NCI-H82 (cell line): ENCODE data around the gene LRRC30.

Source experiments
- DNase-seq: peaks from one replicate; lab custom pipeline; 2025; lab: John Stamatoyannopoulos, UW

LRRC30 gene

GRCh38 chr18:7237673-7238272, 6.9 kb downstream of the LRRC30 start:
- DNase-seq, result no peak

DNA sequence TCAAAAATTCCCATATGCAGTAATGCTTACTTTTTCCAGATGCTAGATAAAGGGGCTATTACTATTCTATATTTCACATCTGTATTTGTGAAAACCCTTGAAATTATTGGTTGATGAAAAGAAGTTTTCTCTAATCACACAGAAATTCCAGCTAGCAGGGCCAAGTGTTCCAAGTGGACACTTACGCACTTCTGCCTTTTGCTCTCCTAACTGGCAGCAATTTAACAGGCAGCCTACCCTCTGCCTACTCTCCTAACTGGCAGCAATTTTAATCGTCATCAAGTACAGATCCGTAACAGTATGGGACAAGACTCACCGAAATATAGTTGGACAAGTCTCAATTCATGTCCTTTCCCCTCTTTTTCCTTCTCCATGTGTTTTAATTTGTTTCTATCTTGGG, 12.0 kb downstream of the LRRC30 start:
- no peak for DNase-seq

GRCh38 chr18:7248877-7249276, 18.0 kb downstream of the LRRC30 start:
- no peak for DNase-seq

GRCh38 chr18:7254163-7254562, 23.3 kb downstream of the LRRC30 start:
- DNase-seq, result no peak

DNA sequence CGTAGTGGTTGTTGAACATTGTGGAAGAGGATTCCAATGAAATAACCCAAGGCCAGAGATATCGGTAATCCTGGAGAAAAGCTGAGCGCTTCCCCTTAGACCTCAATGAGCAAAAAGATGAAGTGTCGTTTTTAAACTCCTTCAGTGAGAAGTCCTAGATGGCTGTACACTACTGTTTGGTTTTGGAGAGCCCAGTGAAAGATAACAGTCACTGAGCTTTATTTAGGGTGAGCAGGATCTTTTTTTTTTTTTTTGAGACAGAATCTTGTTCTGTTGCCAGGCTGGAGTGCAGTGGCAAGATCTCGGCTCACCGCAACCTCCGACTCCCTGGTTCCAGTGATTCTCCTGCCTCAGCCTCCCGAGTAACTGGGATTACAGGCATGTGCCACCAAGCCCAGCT, 24.2 kb downstream of the LRRC30 start:
- no peak for DNase-seq

DNA sequence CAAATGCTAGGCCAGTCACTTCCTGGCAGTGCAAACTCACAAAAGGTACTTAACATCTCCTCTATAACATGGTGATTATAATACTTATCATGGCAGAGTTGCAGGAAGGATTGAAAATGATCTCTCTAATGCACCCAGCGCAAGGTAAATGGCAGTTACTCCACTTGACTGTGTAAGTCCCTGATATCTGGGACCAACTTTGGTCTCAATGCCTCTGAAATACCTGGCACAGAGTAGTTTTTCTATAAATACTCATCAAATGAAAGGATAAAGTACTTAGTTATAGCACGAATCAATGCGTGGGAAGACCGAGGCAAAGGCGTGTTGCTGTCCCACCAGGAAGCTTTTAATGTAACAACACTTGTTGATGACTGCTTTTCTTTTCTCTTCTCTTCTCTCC, 24.8 kb downstream of the LRRC30 start:
- no peak for DNase-seq

DNA sequence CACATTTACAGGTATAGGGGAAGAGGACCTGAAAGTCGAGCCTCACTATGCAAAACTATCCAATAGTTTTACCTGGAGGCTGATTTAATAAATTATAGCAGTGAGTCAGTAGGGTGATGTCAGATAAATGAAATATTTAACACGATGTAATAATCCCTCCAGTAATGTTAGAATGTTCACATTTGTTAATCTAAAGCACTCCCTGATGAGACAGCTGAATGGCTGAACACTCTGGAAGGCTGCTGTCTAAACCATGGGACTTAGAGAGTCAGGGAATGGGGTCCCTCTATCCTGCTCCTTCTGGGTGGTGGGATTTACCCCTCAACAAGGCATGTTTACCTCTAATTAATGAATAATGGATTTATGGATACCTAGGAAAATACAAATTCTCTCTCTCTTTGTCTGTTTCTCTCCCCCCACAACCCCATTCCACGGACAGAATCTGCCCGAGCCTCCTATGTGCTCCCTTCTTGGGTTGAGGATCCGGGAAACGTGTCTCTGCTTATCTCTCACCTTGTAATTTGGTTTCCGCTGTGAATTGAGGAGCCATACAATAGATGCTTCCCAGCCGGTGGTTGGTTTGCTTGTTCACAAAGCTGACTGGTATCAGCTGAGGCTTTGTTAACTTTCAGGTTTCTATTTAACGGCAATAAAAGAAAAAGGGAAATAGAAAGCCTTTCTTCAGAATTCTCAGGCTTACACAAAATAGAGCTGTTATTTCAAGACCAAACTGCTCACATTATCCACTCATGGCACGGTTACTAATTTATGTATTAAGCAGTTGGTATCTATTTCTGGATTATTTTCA, 25.9 kb downstream of the LRRC30 start:
- no peak for DNase-seq

DNA sequence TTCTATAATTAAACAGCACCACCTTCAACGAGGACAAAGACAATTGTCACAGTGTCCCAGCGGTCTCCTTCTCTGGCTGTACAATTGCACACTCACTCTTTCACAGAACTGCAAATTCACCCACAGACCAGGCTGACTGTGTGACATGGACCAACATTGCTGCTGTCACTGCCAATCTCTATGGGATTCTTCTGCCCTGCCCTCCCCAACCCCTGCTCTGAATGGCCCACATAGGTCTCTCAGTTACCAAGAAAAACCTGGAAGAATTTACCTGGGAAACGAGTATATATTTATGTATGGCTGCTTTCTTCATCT, 26.5 kb downstream of the LRRC30 start:
- DNase-seq, result no peak

DNA sequence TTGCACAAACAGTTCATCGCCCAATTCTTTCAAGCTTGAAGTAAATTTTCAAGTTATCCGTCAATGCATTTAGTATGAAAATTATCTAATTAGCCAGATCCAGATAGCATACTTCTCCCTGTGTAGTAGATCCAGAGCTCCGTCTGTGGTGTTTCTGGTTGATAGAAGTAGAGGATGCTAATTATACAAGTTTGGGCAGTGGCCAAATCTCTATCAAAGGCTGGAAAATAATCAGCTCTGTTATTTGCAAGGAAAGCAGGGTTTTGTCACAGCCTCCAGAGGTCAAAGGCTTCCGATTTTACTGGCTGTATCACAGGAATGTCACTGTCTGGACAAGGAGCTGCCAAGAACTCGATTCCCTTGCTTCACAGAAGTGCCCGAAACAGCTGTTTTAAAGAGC, 28.6 kb downstream of the LRRC30 start:
- DNase-seq, result no peak

GRCh38 chr18:7261199-7261598, 30.3 kb downstream of the LRRC30 start:
- DNase-seq, result no peak

DNA sequence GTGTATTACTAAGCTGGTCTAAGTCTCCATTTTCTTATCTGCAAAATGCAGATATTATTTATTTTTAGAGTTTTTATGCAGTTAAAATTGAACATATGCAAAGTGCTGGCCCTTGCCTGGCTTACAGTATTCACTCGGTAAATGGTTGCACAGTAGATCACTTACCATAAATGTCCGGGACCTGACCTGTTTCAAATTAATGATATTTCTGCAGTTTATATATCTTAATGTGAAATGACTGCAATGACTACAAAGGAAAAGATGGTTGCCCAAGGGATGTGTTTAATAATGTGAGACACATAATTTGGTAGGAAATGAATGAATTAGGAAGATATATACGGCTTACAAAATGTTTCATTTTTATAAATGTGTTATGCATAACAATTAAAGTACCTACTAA, 37.1 kb downstream of the LRRC30 start:
- no peak for DNase-seq

DNA sequence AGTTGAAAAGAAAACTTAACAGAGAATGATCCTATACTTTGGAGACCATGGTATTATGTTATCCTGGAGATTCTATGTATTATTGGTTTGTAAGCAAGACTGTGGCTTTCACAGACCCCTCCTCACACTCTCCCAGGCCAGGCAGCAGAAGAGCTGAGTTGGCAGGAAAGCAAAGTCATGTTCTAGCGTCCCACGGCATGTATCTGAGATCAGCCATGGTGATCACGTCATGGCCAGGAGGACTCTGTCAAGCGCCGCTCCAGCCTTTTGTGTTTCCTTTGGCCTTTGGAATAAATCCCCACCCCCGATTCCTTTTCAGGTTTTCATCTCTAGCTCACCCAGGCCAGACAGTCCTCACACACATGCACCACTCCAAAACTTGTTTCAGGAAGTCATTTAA, 39.1 kb downstream of the LRRC30 start:
- DNase-seq, result no peak

GRCh38 chr18:7272311-7273049, 41.6 kb downstream of the LRRC30 start:
- DNase-seq, result peak; percentile 70

DNA sequence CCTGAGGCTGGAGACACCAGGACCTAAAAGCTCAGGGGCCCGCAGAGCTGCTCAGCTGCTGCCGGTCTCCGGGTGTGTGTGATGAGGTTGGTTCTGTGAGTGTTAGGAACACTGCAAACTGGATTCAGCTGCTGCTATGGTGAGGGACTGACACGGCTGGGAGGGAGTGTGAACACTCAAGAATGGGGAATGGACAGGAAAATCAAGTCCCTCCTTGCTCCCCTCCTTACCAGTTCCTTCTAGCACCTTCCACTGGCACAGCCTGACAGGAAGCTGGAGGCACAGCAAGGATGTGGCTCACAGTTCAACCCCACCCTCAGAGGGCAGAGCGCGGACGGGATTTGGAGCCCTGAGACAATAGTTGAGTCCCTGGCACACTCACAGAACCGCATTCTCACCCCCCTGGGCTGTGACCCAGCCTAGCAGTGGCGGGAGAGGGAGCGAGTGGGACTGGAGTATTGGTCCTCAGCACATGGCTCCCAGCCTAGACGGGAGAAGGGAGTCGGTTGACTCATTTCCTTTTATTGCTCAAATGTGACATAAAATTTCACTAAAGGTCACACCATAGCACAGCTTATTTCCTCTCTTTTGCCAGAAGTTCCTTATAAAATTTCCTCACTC, 42.5 kb downstream of the LRRC30 start:
- no peak for DNase-seq

DNA sequence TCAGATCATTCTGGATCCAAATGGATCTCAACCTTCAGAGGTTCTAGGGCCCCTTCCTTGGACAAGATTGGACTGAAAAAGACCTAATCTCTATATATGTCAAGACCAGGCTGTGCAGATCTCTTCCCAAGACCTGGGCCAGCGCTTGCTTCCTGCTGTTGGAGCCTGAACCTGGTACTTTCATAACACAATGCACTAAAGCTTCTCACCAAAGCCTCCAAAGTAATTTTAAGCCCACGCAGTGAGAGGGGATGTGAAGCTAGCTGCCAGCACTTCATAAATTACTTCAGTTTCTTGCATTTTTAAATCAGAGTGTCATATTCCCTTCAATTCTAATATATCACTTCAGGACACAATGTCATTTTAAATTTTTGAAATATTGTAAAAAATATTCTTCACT, 50.7 kb downstream of the LRRC30 start:
- no peak for DNase-seq
